Sigmoid colon (tissue), 7 donors: Measurements from ENCODE around the gene PAK4. TPM values are rescaled to one million over a fixed set of nuclear protein-coding genes. Genes with fewer than 3 reads are reported as not detected.

Source experiments
- DNase-seq: peaks from one replicate; pipeline ENCODE4 v3.0.0-alpha.2; 2019
- H3K27ac ChIP-seq, 4 donors: fragments of 200-600 bp; sonication (generic); one replicate each; pipeline ENCODE4 v1.5.1; 2016 to 2019; ENCODE audit warnings: mild to moderate bottlenecking in 1 of 4
- H3K27me3 ChIP-seq, 3 donors: fragments of 200-600 bp; sonication (generic); one replicate each; pipeline ENCODE4 v1.5.1; 2019; ENCODE audit warnings: mild to moderate bottlenecking in 1 of 3
- H3K36me3 ChIP-seq, 4 donors: fragments of 200-600 bp; sonication (generic); one replicate each; pipeline ENCODE4 v1.5.1; 2016 to 2019
- H3K4me1 ChIP-seq, 4 donors: fragments of 200-600 bp; sonication (generic); one replicate each; pipeline ENCODE4 v1.5.1; 2017 to 2019
- H3K4me3 ChIP-seq, 4 donors: fragments of 200-600 bp; sonication (generic); one replicate each; pipeline ENCODE4 v1.5.1; 2017 to 2019; ENCODE audit warnings: mild to moderate bottlenecking in 2 of 4, moderate library complexity in 1 of 4
- H3K9me3 ChIP-seq, 4 donors: fragments of 200-600 bp in 3 of 4; sonication (generic) in 3 of 4; one replicate each; pipeline versions ENCODE4 v1.5.1 to v1.6.1; 2013 to 2019
- EP300 ChIP-seq, 4 donors: sonication (generic); formaldehyde crosslinking; IDR thresholded peaks; one replicate each; pipeline ENCODE4 v1.6.1; 2017; ENCODE audit warnings: antibody characterized with exemption in 4 of 4
- POLR2A ChIP-seq, 2 donors: fragments of 450-650 bp; IDR thresholded peaks; one replicate each; pipeline ENCODE4 v1.6.1; 2016; ENCODE audit warnings: antibody characterized with exemption in 2 of 2, mild to moderate bottlenecking in 2 of 2, moderate library complexity in 2 of 2
- POLR2AphosphoS5 ChIP-seq, 4 donors: sonication (generic); formaldehyde crosslinking; IDR thresholded peaks; one replicate each; pipeline ENCODE4 v1.6.1; 2017; ENCODE audit warnings: antibody characterized with exemption in 4 of 4
- WGBS, 2 donors: extraction: QIAGEN DNeasy Blood & Tissue Kit; methylation state at CpG; one replicate each; pipeline ENCODE4 v1.1.7; 2013; 5-methylcytosine and 5-hydroxymethylcytosine counted together
- intact Hi-C: fragments of 100-400 bp; cut with DNase I; formaldehyde crosslinking; loops from one replicate; pipeline ENCODE4 v1.15.1; 2023
- polyA plus RNA-seq, 3 donors: library from polyadenylated mRNA; stranded (reverse); fragments of 200-250 nt; gene quantifications; one replicate each; pipeline ENCODE4 v1.2.3, GENCODE V29; 2013
- total RNA-seq, 4 donors: library from RNA; depleted of rRNA; stranded (reverse); fragments of >200 nt; gene quantifications; one replicate each; pipeline ENCODE4 v1.1.0, GENCODE V29; 2016
- TF ChIP-seq, protein P1 (sequence below), 4 experiments: fragments of 450-650 bp in 3 of 4; fragments of 200-600 bp in 1 of 4; IDR thresholded peaks; one replicate each; pipeline ENCODE4 v1.5.1; 2016 to 2019; ENCODE audit warnings: antibody characterized with exemption in 4 of 4, mild to moderate bottlenecking in 3 of 4, moderate library complexity in 2 of 4
- donor health status: healthy with polysubstance abuse.
- donor health status: Bipolar disorder and iron deficiency.
- donor health status: healthy.

PAK4 gene
- total and polyA plus RNA-seq, 7 donors = 6.2 to 62.0 (median 27.1) TPM

GRCh38 chr19:39154629-39155100 lies 29.1 kb downstream of the PAK4 start:
- Histone ChIP-seq H3K4me3 (no peak overlapping the region), H3K4me1 (peaks cover 0 to 45% (median 43%) of the 10 kb centered on the region in 4 donors), H3K9me3 (no peaks in the 10 kb centered on the region), H3K27me3 (no peaks in the 10 kb centered on the region), H3K36me3 (peaks cover 0 to 5% (median 0%) of the 10 kb centered on the region in 4 donors), H3K27ac (no peak overlapping the region)
- WGBS, 2 donors = 15 to 63% methylated on average over 11 of the region's 11 CpGs
- TF ChIP-seq POLR2A (IDR thresholded peaks at IDR 0.05) = no peak
- TF ChIP-seq POLR2AphosphoS5 (IDR thresholded peaks at IDR 0.05) = no peak
- no peak for TF ChIP-seq EP300 (IDR thresholded peaks at IDR 0.05)
- TF ChIP-seq, protein P1, sequence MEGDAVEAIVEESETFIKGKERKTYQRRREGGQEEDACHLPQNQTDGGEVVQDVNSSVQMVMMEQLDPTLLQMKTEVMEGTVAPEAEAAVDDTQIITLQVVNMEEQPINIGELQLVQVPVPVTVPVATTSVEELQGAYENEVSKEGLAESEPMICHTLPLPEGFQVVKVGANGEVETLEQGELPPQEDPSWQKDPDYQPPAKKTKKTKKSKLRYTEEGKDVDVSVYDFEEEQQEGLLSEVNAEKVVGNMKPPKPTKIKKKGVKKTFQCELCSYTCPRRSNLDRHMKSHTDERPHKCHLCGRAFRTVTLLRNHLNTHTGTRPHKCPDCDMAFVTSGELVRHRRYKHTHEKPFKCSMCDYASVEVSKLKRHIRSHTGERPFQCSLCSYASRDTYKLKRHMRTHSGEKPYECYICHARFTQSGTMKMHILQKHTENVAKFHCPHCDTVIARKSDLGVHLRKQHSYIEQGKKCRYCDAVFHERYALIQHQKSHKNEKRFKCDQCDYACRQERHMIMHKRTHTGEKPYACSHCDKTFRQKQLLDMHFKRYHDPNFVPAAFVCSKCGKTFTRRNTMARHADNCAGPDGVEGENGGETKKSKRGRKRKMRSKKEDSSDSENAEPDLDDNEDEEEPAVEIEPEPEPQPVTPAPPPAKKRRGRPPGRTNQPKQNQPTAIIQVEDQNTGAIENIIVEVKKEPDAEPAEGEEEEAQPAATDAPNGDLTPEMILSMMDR (IDR thresholded peaks at IDR 0.05) = no peak
- intact Hi-C loops = no loop called here
- no peak for DNase-seq

GRCh38 chr19:39155114-39155700 lies 29.6 kb downstream of the PAK4 start:
- Histone ChIP-seq H3K36me3 (peaks cover 0 to 5% (median 0%) of the 10 kb centered on the region in 4 donors), H3K27me3 (no peaks in the 10 kb centered on the region), H3K27ac (no peak overlapping the region), H3K4me1 (peaks cover 0 to 49% (median 47%) of the 10 kb centered on the region in 4 donors), H3K4me3 (no peak overlapping the region), H3K9me3 (no peaks in the 10 kb centered on the region)
- DNase-seq = no peak
- intact Hi-C loops = no loop called here
- no peak for TF ChIP-seq POLR2AphosphoS5 (IDR thresholded peaks at IDR 0.05)
- TF ChIP-seq EP300 (IDR thresholded peaks at IDR 0.05) = no peak
- TF ChIP-seq, protein P1 (IDR thresholded peaks at IDR 0.05) = no peak
- TF ChIP-seq POLR2A (IDR thresholded peaks at IDR 0.05) = no peak
- 58 to 79% methylated on average over 11 of the region's 11 CpGs for WGBS, 2 donors

GRCh38 chr19:39155741-39156140 lies 30.2 kb downstream of the PAK4 start:
- TF ChIP-seq EP300 (IDR thresholded peaks at IDR 0.05) (no peak), POLR2A (IDR thresholded peaks at IDR 0.05) (no peak), POLR2AphosphoS5 (IDR thresholded peaks at IDR 0.05) (no peak)
- TF ChIP-seq, protein P1 (IDR thresholded peaks at IDR 0.05) = no peak
- no peak overlapping the region for H3K27ac ChIP-seq
- 78 to 88% methylated on average over 15 of the region's 15 CpGs for WGBS, 2 donors
- intact Hi-C loops = no loop called here
- no peaks in the 10 kb centered on the region for H3K9me3 ChIP-seq
- H3K4me3 ChIP-seq = no peak overlapping the region
- no peaks in the 10 kb centered on the region for H3K27me3 ChIP-seq
- H3K36me3 ChIP-seq = peaks cover 0 to 5% (median 0%) of the 10 kb centered on the region in 4 donors
- DNase-seq = no peak
- peaks cover 0 to 55% (median 50%) of the 10 kb centered on the region in 4 donors for H3K4me1 ChIP-seq

DNA sequence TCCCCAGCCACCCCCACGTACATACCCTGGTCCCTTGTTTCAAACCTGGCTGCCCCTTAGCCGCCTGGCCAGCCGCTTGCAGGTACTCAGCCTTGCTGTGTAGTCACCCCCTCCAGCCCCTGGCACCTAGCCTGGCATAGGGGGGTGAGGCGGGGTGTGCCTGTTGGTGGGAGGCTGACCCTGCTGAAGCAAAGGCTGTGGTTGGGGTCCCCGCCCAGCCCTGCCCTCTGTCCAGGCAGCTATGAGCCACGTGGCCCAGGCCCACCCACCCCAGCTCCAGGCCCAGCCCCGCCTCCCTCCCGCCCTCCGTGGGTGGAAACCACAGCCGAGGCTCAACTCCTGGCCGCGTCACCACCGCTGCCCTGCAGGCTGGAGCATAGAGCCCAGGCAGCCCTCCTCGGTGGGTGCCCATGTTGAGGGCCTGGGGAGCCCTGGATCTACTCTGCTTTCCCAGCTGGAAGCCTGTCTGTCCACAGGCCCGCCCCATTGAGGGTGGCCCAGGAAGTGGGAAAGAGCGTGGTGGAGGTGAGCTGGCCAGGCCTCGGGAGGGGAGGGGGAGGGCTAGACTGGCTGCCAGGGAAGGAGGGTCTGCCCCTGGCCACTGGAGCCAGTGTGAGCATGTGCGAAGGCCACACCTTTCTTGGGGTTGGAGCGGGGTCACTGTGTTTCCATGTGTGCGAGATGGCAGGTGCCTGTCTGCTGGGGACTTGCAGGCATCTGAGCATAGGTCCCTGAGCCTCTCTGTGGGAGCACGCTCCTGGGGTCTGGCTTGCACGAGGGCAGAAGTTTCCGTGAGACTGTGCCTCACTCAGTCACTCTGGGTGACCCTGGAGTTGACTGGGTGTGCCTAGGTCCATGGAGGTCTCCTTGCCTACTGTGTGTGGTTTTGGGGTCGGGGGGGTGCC lies 31.0 kb downstream of the PAK4 start:
- WGBS, 2 donors = 34 to 57% methylated on average over 24 of the region's 24 CpGs
- TF ChIP-seq, protein P1 (IDR thresholded peaks at IDR 0.05) = no peak
- TF ChIP-seq POLR2A (IDR thresholded peaks at IDR 0.05) (no peak), POLR2AphosphoS5 (IDR thresholded peaks at IDR 0.05) (no peak), EP300 (IDR thresholded peaks at IDR 0.05) (no peak)
- Histone ChIP-seq H3K27ac (peak overlapping the region in 1 of 4 donors; percentile 11), H3K27me3 (no peaks in the 10 kb centered on the region), H3K4me1 (peaks cover 0 to 63% (median 58%) of the 10 kb centered on the region in 4 donors), H3K4me3 (no peak overlapping the region), H3K9me3 (no peaks in the 10 kb centered on the region), H3K36me3 (peaks cover 0 to 5% (median 0%) of the 10 kb centered on the region in 4 donors)
- intact Hi-C loops = no loop called here
- no peak for DNase-seq
